Measurements from ENCODE around the gene TMEM219.
"Not testable (repeated sequence)": the region's sequence is repeated elsewhere in the genome, so short reads cannot be mapped to it uniquely, and the experiment has no call there.

DNA sequence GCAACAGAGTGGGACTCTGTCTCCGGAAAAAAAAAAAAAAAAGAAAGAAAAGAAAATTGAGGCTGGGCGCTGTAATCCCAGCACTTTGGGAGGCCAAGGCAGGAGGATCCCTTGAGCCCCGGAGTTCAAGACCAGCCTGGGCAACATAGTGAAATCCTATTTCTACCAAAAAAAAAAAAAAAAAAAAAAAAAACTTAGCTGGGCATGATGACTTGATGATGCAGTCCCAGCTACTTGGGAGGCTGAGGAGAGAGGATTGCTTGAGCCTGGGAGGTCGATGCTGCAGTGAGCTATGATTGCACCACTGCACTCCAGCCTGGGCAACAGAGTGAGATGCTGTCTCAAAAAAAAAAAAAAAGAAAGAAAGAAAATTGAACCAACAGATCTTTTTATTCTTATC is 56.1 kb downstream of the TMEM219 start:
- not testable (repeated sequence) for TF ChIP-seq POLR2A (IDR thresholded peaks at IDR 0.05; ENCODE audit: low read length); GATA1 (IDR thresholded peaks at IDR 0.05; ENCODE audit: low read depth, low read length)

Data from erythroblast (primary cell).